ENCODE measurements around the gene PCYT1A. TPM values are rescaled to one million over a fixed set of nuclear protein-coding genes. Genes with fewer than 3 reads are reported as not detected.
A peak's percentile ranks its signal among the peaks of the same experiment; 100 is the strongest.

Gene PCYT1A
- total RNA-seq, 1 donor from 2014 or later = 37.0 TPM

DNA sequence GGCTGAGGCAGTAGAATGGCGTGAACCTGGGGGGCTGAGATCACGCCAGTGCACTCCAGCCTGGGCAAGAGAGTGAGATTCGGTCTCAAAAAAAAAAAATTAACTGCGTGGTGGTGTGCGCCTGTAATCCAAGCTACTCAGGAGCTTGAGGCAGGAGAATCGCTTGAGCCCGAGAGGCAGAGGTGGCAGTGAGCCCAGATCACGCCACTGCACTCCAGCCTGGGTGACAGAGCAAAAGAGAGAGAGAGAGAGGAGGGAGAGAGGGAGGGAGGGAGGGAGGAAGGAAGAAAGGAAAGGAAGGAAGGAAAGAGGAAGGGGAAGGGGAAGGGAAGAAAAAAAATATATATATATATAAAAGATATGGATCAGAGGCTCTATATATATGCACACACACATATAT, 44.6 kb upstream of the PCYT1A start:
- H3K9me3 Mint-ChIP-seq (ENCODE audit: unreplicated experiment) = peaks cover 2% of the 10 kb centered on the region
- H3K4me3 Mint-ChIP-seq (ENCODE audit: unreplicated experiment) = no peak overlapping the region
- TF ChIP-seq CTCF (IDR thresholded peaks at IDR 0.05; ENCODE audit: partially characterized antibody, unreplicated experiment) = no peak
- no peaks in the 10 kb centered on the region for H3K4me1 Mint-ChIP-seq (ENCODE audit: low read depth, unreplicated experiment)
- no peak overlapping the region for H3K27ac Mint-ChIP-seq (ENCODE audit: unreplicated experiment)
- no peak for DNase-seq
- no peaks in the 10 kb centered on the region for H3K36me3 Mint-ChIP-seq (ENCODE audit: unreplicated experiment)
- H3K27me3 Mint-ChIP-seq (ENCODE audit: unreplicated experiment) = no peaks in the 10 kb centered on the region

- Mint-ChIP-seq H3K27me3 (ENCODE audit: unreplicated experiment) (peaks cover under 1% of the 10 kb centered on the region), H3K4me3 (ENCODE audit: unreplicated experiment) (no peak overlapping the region), H3K4me1 (ENCODE audit: low read depth, unreplicated experiment) (peaks cover 7% of the 10 kb centered on the region), H3K9me3 (ENCODE audit: unreplicated experiment) (peaks cover 2% of the 10 kb centered on the region), H3K27ac (ENCODE audit: unreplicated experiment) (no peak overlapping the region), H3K36me3 (ENCODE audit: unreplicated experiment) (no peaks in the 10 kb centered on the region)
- no peak for TF ChIP-seq CTCF (IDR thresholded peaks at IDR 0.05; ENCODE audit: partially characterized antibody, unreplicated experiment)
- DNase-seq = no peak
Measured at GRCh38 chr3:196327405-196327804, 39.9 kb upstream of the PCYT1A start.

GRCh38 chr3:196326936-196327335, 39.4 kb upstream of the PCYT1A start:
- no peaks in the 10 kb centered on the region for H3K36me3 Mint-ChIP-seq (ENCODE audit: unreplicated experiment)
- peaks cover 7% of the 10 kb centered on the region for H3K4me1 Mint-ChIP-seq (ENCODE audit: low read depth, unreplicated experiment)
- no peak overlapping the region for H3K27ac Mint-ChIP-seq (ENCODE audit: unreplicated experiment)
- TF ChIP-seq CTCF (IDR thresholded peaks at IDR 0.05; ENCODE audit: partially characterized antibody, unreplicated experiment) = no peak
- no peak overlapping the region for H3K4me3 Mint-ChIP-seq (ENCODE audit: unreplicated experiment)
- DNase-seq = no peak
- H3K9me3 Mint-ChIP-seq (ENCODE audit: unreplicated experiment) = peaks cover 2% of the 10 kb centered on the region
- H3K27me3 Mint-ChIP-seq (ENCODE audit: unreplicated experiment) = peaks cover 1% of the 10 kb centered on the region

DNA sequence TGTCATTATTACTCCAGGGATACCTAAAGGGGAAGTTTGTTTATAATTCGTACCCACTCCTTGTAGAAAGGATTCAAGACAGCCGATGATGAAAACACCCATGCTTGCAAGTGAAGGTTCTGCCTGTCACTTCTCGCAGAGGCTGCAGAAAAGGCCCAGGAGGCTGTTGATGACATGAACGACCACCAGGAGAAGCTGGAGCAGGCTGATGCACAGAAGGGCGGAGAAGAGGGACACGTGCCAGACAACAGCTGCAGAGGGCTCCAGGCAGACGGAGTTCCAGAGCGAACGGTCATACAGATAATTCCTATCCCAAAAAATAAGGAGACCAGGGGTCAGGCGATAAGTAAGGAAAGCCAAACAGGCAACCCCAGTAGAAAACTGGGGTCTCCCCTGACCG, 36.2 kb upstream of the PCYT1A start:
- Mint-ChIP-seq H3K27ac (ENCODE audit: unreplicated experiment) (peak overlapping the region; percentile 65), H3K4me3 (ENCODE audit: unreplicated experiment) (peak overlapping the region; percentile 23), H3K4me1 (ENCODE audit: low read depth, unreplicated experiment) (peaks cover 7% of the 10 kb centered on the region), H3K27me3 (ENCODE audit: unreplicated experiment) (peaks cover 3% of the 10 kb centered on the region), H3K36me3 (ENCODE audit: unreplicated experiment) (no peaks in the 10 kb centered on the region), H3K9me3 (ENCODE audit: unreplicated experiment) (peaks cover 5% of the 10 kb centered on the region)
- peak; percentile 71 for DNase-seq
- peak; percentile 51 for TF ChIP-seq CTCF (IDR thresholded peaks at IDR 0.05; ENCODE audit: partially characterized antibody, unreplicated experiment)

DNA sequence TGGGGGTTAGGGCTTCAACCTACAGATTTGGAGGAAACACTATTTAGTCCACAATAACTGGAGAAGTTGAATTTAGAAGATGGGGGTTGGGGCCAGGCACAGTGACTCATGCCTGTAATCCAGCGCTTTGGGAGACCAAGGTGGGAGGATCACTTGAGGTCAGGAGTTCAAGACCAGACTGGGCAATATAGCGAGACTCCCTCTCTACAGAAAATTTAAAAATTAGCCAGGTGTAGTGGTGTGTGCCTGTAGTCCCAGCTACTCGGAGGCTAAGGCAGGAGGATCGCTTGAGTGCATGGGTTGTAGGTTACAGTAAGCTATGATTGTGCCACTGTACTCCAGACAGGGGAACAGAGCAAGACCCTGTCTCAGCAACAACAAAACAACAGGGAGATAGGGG, 35.5 kb upstream of the PCYT1A start:
- no peaks in the 10 kb centered on the region for H3K36me3 Mint-ChIP-seq (ENCODE audit: unreplicated experiment)

More for the DNA sequence above, 35.5 kb upstream of the PCYT1A start:
- TF ChIP-seq CTCF (IDR thresholded peaks at IDR 0.05; ENCODE audit: partially characterized antibody, unreplicated experiment) = no peak
- peaks cover 5% of the 10 kb centered on the region for H3K9me3 Mint-ChIP-seq (ENCODE audit: unreplicated experiment)
- H3K4me1 Mint-ChIP-seq (ENCODE audit: low read depth, unreplicated experiment) = peaks cover 7% of the 10 kb centered on the region
- peaks cover 3% of the 10 kb centered on the region for H3K27me3 Mint-ChIP-seq (ENCODE audit: unreplicated experiment)
- no peak overlapping the region for H3K4me3 Mint-ChIP-seq (ENCODE audit: unreplicated experiment)
- no peak overlapping the region for H3K27ac Mint-ChIP-seq (ENCODE audit: unreplicated experiment)
- DNase-seq = no peak
